Mucosa of stomach (tissue), 1 donor: Measurements from ENCODE around the gene C22orf42.
"Not testable (repeated sequence)": the region's sequence is repeated elsewhere in the genome, so short reads cannot be mapped to it uniquely, and the experiment has no call there.

Experiments used
- H3K27me3 ChIP-seq: one replicate; pipeline ENCODE4 v1.7.0; 2013; ENCODE audit warnings: mild to moderate bottlenecking, low read length; ENCODE audit not compliant: control insufficient read depth, insufficient read depth
- H3K36me3 ChIP-seq: one replicate; pipeline ENCODE4 v1.7.0; 2013; ENCODE audit warnings: low read length; ENCODE audit not compliant: control insufficient read depth, insufficient read depth
- H3K4me1 ChIP-seq: one replicate; pipeline ENCODE4 v1.7.0; 2013; ENCODE audit warnings: mild to moderate bottlenecking, low read length; ENCODE audit not compliant: control insufficient read depth, insufficient read depth
- H3K4me3 ChIP-seq: one replicate; pipeline ENCODE4 v1.7.0; 2013; ENCODE audit warnings: low read length
- H3K9ac ChIP-seq: one replicate; pipeline ENCODE4 v1.7.0; 2013; ENCODE audit warnings: mild to moderate bottlenecking, low read length, moderate library complexity
- H3K9me3 ChIP-seq: one replicate; pipeline ENCODE4 v1.7.0; 2013; ENCODE audit warnings: mild to moderate bottlenecking, low read length, moderate library complexity; ENCODE audit not compliant: control insufficient read depth
- donor health status: Pancreatic carcinoma.

C22orf42 gene

GRCh38 chr22:32202161-32202538 lies 43.0 kb upstream of the C22orf42 start:
- H3K9me3 ChIP-seq: no peaks in the 10 kb centered on the region
- no peak overlapping the region for H3K4me3 ChIP-seq
- peaks cover 9% of the 10 kb centered on the region for H3K4me1 ChIP-seq
- peaks cover 28% of the 10 kb centered on the region for H3K27me3 ChIP-seq
- H3K9ac ChIP-seq: no peak overlapping the region
- H3K36me3 ChIP-seq: no peaks in the 10 kb centered on the region

- H3K9me3 ChIP-seq: no peaks in the 10 kb centered on the region
- no peak overlapping the region for H3K9ac ChIP-seq
- H3K27me3 ChIP-seq: peaks cover 28% of the 10 kb centered on the region
- no peak overlapping the region for H3K4me3 ChIP-seq
- peaks cover 9% of the 10 kb centered on the region for H3K4me1 ChIP-seq
- H3K36me3 ChIP-seq: no peaks in the 10 kb centered on the region
Measured at GRCh38 chr22:32200752-32201151, 41.6 kb upstream of the C22orf42 start.

- Histone ChIP-seq H3K27me3 (peaks cover 28% of the 10 kb centered on the region), H3K4me1 (peaks cover 9% of the 10 kb centered on the region), H3K9ac (no peak overlapping the region), H3K36me3 (no peaks in the 10 kb centered on the region), H3K9me3 (no peaks in the 10 kb centered on the region), H3K4me3 (no peak overlapping the region)
Measured at GRCh38 chr22:32199961-32200360, 40.9 kb upstream of the C22orf42 start.

- peaks cover 9% of the 10 kb centered on the region for H3K4me1 ChIP-seq
- no peak overlapping the region for H3K9ac ChIP-seq
- no peak overlapping the region for H3K4me3 ChIP-seq
- no peaks in the 10 kb centered on the region for H3K36me3 ChIP-seq
- no peaks in the 10 kb centered on the region for H3K9me3 ChIP-seq
- H3K27me3 ChIP-seq: peaks cover 28% of the 10 kb centered on the region
Measured at GRCh38 chr22:32199341-32199740, 40.2 kb upstream of the C22orf42 start.

GRCh38 chr22:32197553-32198226 lies 38.6 kb upstream of the C22orf42 start:
- H3K9me3 ChIP-seq, H3K36me3 ChIP-seq, H3K4me3 ChIP-seq, H3K4me1 ChIP-seq, H3K9ac ChIP-seq: not testable (repeated sequence)
- peaks cover 11% of the 10 kb centered on the region for H3K27me3 ChIP-seq

GRCh38 chr22:32195900-32196299 lies 36.8 kb upstream of the C22orf42 start:
- not testable (repeated sequence) for H3K9ac ChIP-seq, H3K27me3 ChIP-seq, H3K4me1 ChIP-seq, H3K9me3 ChIP-seq, H3K4me3 ChIP-seq, H3K36me3 ChIP-seq

- H3K27me3 ChIP-seq, H3K36me3 ChIP-seq, H3K9ac ChIP-seq, H3K4me1 ChIP-seq, H3K9me3 ChIP-seq, H3K4me3 ChIP-seq: not testable (repeated sequence)
Measured at GRCh38 chr22:32193346-32193745, 34.2 kb upstream of the C22orf42 start.

- not testable (repeated sequence) for H3K9me3 ChIP-seq, H3K9ac ChIP-seq, H3K4me3 ChIP-seq, H3K4me1 ChIP-seq, H3K27me3 ChIP-seq, H3K36me3 ChIP-seq
Measured at GRCh38 chr22:32191021-32191420, 31.9 kb upstream of the C22orf42 start.

GRCh38 chr22:32185821-32186220 lies 26.7 kb upstream of the C22orf42 start:
- H3K4me3 ChIP-seq: no peak overlapping the region
- H3K9ac ChIP-seq: no peak overlapping the region
- no peaks in the 10 kb centered on the region for H3K27me3 ChIP-seq
- no peaks in the 10 kb centered on the region for H3K36me3 ChIP-seq
- no peaks in the 10 kb centered on the region for H3K4me1 ChIP-seq
- no peaks in the 10 kb centered on the region for H3K9me3 ChIP-seq

- H3K27me3 ChIP-seq: no peaks in the 10 kb centered on the region
- H3K36me3 ChIP-seq: no peaks in the 10 kb centered on the region
- H3K4me3 ChIP-seq: no peak overlapping the region
- no peak overlapping the region for H3K9ac ChIP-seq
- H3K4me1 ChIP-seq: no peaks in the 10 kb centered on the region
- no peaks in the 10 kb centered on the region for H3K9me3 ChIP-seq
Measured at GRCh38 chr22:32183625-32184024, 24.5 kb upstream of the C22orf42 start.

- Histone ChIP-seq H3K4me3 (no peak overlapping the region), H3K9me3 (no peaks in the 10 kb centered on the region), H3K4me1 (no peaks in the 10 kb centered on the region), H3K36me3 (no peaks in the 10 kb centered on the region), H3K9ac (no peak overlapping the region), H3K27me3 (peaks cover 10% of the 10 kb centered on the region)
Measured at GRCh38 chr22:32181043-32181442, 21.9 kb upstream of the C22orf42 start.

- no peak overlapping the region for H3K4me3 ChIP-seq
- H3K36me3 ChIP-seq: no peaks in the 10 kb centered on the region
- no peak overlapping the region for H3K9ac ChIP-seq
- H3K9me3 ChIP-seq: no peaks in the 10 kb centered on the region
- H3K27me3 ChIP-seq: peaks cover 15% of the 10 kb centered on the region
- H3K4me1 ChIP-seq: no peaks in the 10 kb centered on the region
Measured at GRCh38 chr22:32177221-32177765, 18.2 kb upstream of the C22orf42 start.
